ENCODE results near the gene CACNA1S.

The CACNA1S gene

GRCh38 chr1:201090541-201090940 is 21.7 kb downstream of the CACNA1S start:
- DNase-seq = no peak

GRCh38 chr1:201089596-201089995 is 22.6 kb downstream of the CACNA1S start:
- DNase-seq = no peak

- no peak for DNase-seq
These were observed 23.2 kb downstream of the CACNA1S start for GRCh38 chr1:201088901-201089525.

DNA sequence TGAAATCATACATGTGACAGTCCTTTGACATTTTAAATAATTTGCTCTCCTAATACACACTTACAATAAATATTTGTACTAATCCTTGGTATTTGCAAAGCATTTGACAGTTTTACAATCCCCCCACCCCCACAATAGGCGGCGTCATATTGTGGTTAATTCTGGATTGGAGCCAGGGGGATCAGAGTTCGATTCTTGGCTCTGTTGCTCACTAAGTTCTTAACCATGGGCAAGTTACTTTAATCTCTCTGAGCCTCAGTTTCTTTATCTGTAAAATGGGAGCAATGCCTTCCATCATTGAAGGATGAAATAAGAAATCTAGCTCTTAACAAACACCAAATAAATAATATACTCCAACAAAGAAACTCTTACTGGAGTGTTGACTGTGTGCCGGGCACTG is 23.8 kb downstream of the CACNA1S start:
- DNase-seq = no peak

GRCh38 chr1:201085902-201086735 is 26.1 kb downstream of the CACNA1S start:
- peak; percentile 10 for DNase-seq

DNA sequence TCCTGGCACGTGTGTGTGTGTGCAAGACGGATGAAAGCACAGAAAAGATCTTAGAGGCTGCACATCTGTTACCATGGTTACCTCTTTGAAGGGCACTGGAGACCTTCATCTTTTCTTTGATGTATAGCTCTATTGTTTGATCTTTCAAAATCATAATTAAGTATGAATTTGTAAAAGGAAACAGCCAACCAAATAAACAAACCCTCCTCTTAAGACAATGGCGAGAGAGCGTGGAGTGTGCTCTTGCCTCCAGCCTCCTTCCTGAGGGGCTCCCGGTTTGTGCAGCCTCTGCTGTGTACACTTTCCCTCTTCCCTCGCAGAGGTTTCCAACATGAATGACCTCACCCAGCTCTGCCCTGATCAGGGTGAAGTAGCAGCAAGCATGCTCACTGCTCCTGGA is 27.9 kb downstream of the CACNA1S start:
- DNase-seq = no peak

- no peak for DNase-seq
These were observed 28.5 kb downstream of the CACNA1S start for GRCh38 chr1:201083741-201084140.

DNA sequence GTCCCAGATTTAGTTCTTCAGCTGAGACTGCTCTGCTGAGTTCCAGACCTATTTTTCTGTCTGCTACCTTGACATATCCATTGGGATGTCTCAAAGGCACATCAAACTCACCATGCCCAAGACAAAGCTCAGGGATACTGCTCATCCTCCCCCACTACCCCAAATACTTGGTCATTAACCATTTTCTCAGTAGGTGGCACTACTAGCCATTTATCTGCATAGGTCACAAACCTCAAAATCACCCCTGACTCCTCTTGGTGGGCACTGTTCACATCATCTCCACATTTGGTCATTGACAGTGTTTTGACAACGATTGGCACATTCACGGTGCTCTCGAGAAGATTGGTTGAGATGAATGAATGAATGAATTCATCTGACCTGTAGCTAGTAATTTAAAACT is 32.1 kb downstream of the CACNA1S start:
- no peak for DNase-seq

DNA sequence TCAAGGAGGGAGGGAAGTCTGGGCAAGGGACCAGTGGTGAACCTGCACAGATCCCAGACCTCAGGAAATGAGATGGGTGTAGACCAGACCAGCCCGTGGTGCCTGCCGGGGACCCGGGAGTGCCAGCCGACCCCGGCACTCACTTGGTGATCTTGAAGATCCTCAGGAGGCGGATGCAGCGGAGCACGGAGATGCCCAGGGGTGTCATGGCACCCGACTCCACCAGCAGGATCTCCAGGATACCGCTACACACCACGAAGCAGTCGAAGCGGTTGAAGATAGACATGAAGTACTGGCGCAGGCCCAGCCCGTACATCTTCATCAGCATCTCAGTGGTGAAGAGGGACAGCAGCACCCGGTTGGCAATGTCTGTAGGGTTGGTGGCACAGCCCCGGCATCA is 34.5 kb downstream of the CACNA1S start:
- no peak for DNase-seq

DNA sequence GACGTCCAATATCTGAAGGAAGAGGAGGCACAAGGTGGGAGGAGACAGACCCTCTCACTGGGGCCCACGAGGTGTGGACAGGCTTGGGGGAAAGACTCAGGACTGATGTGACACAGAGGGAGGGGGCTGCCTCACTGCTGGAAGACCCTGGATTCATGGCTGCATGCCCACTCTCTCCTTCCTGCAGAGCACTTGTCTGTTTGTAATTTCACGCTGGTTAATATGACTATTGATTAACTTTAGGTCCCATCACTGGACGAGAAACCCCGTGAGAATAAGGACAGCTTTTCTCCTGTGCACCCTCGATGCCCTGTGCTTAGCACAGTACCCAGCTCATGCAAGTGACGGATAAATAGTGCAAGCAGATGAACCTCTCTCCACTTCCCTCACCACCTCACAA is 35.1 kb downstream of the CACNA1S start:
- no peak for DNase-seq

GRCh38 chr1:201076092-201076491 is 36.1 kb downstream of the CACNA1S start:
- no peak for DNase-seq

DNA sequence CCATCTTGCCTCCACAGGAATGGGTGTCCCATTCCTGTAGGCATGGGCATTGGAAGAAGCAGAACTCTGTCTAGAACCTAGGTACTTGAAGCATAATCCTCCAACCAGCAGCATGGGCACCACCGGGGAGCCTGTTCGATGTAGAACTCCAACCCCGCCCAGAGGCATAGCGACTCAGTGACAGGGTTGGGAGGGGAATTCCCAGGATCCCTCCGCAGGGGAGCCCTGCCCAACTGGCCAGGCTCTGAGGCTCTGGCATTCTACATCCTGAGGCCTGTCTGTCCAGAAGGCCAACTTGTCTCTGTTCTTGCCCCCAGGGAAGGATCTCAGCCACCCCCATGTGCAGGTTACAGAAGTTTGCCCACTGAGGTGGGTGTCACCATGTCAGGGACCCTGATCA is 38.2 kb downstream of the CACNA1S start:
- no peak for DNase-seq

- no peak for DNase-seq
These were observed 39.3 kb downstream of the CACNA1S start for GRCh38 chr1:201072922-201073321.

- no peak for DNase-seq
These were observed 40.1 kb downstream of the CACNA1S start for GRCh38 chr1:201072149-201072548.

GRCh38 chr1:201069636-201070035 is 42.6 kb downstream of the CACNA1S start:
- no peak for DNase-seq

DNA sequence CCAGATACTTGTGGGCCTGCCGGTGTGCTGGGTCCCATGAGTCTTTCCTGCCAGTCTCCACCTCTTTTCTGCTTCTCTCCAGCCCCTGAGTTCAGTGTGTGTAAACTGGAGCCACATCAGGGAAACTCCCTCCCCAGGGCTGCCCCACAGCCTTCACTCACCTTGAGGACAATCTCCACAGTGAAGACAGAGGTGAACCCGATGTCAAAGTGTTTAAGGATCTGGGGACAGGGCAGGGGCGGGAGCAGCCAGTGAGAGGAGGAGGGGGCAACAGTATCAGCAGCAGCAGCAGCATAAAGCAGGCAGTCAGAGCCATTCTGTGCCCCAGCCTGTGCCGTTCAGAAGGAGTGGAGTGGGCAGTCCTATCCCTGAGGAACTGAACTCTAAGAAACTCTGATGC is 43.2 kb downstream of the CACNA1S start:
- DNase-seq = no peak

- no peak for DNase-seq
These were observed 45.2 kb downstream of the CACNA1S start for GRCh38 chr1:201066986-201067385.

DNA sequence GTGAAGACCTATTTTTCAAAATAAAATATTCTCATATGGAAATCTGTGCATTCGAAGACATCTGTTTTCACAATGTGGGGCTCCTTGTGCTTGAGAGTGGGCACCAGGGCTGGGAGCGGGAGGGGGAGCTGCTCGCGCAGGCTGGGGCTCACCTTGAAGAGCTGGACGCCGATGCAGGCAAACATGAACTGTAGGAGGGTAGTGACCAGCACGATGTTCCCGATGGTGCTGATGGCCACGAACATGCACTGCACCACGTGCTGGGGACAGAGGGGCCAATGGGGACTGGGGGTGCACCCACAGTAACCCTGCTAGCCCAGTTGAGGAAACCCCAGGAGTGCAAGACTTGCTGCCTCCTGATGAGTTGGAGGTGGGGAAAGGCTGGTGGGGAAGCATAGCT is 46.5 kb downstream of the CACNA1S start:
- no peak for DNase-seq

- no peak for DNase-seq
These were observed 47.4 kb downstream of the CACNA1S start for GRCh38 chr1:201064806-201065205.

GRCh38 chr1:201063145-201063544 is 49.1 kb downstream of the CACNA1S start:
- no peak for DNase-seq

GRCh38 chr1:201062511-201063091 is 49.6 kb downstream of the CACNA1S start:
- no peak for DNase-seq

DNA sequence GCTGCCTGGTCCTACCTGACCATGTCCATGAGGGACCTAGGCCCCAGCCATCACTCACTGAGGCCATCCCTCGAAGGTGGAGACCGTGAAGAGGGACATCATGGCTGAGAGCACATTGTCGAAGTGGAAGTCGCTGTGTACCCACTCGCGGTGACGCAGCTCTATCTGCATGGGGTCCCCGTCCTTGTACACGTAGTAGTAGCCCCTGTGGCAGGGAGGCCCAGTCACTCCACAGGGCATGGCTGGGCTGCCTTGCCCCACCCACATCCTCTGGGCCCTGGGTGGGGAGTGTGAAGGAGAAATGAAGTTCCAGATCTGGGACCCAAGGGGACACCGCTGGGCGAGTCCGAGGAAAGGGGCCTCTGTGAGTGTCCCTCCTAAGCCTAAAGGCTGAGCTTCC is 50.3 kb downstream of the CACNA1S start:
- no peak for DNase-seq

DNA sequence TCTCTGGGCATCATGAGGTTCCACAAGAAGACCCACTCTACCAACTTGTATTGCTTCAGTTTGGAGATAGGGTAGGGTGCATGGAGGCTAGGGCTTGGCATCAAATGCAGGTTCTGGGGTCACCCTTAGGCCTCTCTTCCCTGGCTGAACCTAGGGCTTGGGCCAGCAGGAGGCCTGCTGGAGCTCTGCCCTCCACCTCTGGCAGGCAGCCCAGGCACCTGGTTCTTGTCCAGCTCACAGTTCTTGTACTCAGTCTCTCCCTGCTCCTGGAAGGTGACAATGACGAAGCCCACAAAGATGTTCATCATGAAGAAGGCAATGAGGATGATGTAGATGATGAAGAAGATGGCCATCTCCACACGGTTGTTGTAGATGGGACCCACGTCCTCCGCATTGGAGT is 51.2 kb downstream of the CACNA1S start:
- no peak for DNase-seq

GRCh38 chr1:201060586-201060985 is 51.6 kb downstream of the CACNA1S start:
- DNase-seq = no peak
